Lower leg skin (tissue), 3 donors: Measurements from ENCODE around the gene TLR2.

Experiments used
- POLR2A ChIP-seq, 2 donors: fragments of 450-650 bp; IDR thresholded peaks; one replicate each; pipeline ENCODE4 v1.6.1; 2016 to 2017; ENCODE audit warnings: antibody characterized with exemption in 2 of 2, mild to moderate bottlenecking in 1 of 2, moderate library complexity in 1 of 2
- TF ChIP-seq, protein P1 (sequence below), 3 donors: fragments of 450-650 bp; IDR thresholded peaks; one replicate each; pipeline ENCODE4 v1.5.1; 2016; ENCODE audit warnings: antibody characterized with exemption in 3 of 3, mild to moderate bottlenecking in 3 of 3, moderate library complexity in 2 of 3

DNA sequence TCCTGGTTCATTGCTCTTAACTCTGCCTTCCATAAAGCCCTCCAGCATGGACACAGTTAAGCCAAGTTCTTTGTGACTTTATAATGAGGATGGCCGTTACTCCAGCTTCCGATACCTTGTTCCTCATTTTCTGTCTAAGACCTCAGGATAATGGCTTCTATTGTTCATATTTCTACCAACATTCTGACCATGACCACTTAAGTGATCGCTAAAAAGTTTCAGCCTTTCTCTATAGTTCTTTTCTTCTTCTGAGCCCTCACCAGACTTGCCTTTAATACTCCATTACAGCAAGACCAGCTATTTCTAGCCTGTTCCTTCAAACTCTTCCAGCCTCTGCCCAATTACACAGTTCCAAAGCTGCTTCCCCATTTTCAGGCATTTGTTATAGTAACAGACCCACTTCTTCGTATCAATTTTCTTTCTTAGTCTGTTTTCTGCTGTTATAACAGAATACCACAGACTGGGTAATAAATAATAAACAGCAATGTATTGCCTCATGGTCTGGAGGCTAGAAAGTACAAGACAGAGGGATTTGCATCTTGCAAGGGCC is 63.4 kb downstream of the TLR2 start:
- TF ChIP-seq, protein P1, sequence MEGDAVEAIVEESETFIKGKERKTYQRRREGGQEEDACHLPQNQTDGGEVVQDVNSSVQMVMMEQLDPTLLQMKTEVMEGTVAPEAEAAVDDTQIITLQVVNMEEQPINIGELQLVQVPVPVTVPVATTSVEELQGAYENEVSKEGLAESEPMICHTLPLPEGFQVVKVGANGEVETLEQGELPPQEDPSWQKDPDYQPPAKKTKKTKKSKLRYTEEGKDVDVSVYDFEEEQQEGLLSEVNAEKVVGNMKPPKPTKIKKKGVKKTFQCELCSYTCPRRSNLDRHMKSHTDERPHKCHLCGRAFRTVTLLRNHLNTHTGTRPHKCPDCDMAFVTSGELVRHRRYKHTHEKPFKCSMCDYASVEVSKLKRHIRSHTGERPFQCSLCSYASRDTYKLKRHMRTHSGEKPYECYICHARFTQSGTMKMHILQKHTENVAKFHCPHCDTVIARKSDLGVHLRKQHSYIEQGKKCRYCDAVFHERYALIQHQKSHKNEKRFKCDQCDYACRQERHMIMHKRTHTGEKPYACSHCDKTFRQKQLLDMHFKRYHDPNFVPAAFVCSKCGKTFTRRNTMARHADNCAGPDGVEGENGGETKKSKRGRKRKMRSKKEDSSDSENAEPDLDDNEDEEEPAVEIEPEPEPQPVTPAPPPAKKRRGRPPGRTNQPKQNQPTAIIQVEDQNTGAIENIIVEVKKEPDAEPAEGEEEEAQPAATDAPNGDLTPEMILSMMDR (IDR thresholded peaks at IDR 0.05), result no peak
- TF ChIP-seq POLR2A (IDR thresholded peaks at IDR 0.05), result no peak
